GM12891 (cell line): Measurements from ENCODE around the gene STAG3.

ENCODE experiments used
- POLR2A ChIP-seq: IDR thresholded peaks from 2 replicates; pipeline ENCODE4 v1.6.1; 2011; ENCODE audit warnings: low read depth, low read length, control low read depth
- POLR2AphosphoS5 ChIP-seq: IDR thresholded peaks from 2 replicates; pipeline ENCODE4 v1.6.1; 2011; ENCODE audit warnings: low read depth, low read length, control low read depth
- TAF1 ChIP-seq: IDR thresholded peaks from 2 replicates; pipeline ENCODE4 v1.6.1; 2011; ENCODE audit warnings: low read depth, low read length, control low read depth

- TF ChIP-seq POLR2A (no peak), POLR2AphosphoS5 (no peak), TAF1 (no peak)
Observed at GRCh38 chr7:100176096-100177044, 1.3 kb upstream of the STAG3 start.
